ENCODE measurements around the gene AGPS.

AGPS gene

GRCh38 chr2:177557794-177558193 lies 165.2 kb downstream of the AGPS start:
- H3K27me3 ChIP-seq (ENCODE audit: insufficient read depth, poor library complexity, severe bottlenecking) = no peaks in the 10 kb centered on the region
- no peak for DNase-seq (ENCODE audit: low read depth in 1 of 2, low spot score in 1 of 2)
- no peak overlapping the region for H3K27ac ChIP-seq (replicated peaks)
- TF ChIP-seq REST (IDR thresholded peaks at IDR 0.05; ENCODE audit: insufficient replicate concordance, low read depth) = no peak
- no peak for TF ChIP-seq POLR2AphosphoS5 (IDR thresholded peaks at IDR 0.05; ENCODE audit: low read depth)
- no peak for TF ChIP-seq CTCF (IDR thresholded peaks at IDR 0.05; ENCODE audit: insufficient read depth, low read length)
- no peak for TF ChIP-seq GABPA (IDR thresholded peaks at IDR 0.05; ENCODE audit: low read depth)
- no peak overlapping the region for H3K4me3 ChIP-seq (replicated peaks; ENCODE audit: insufficient read depth, low read length)

- no peaks in the 10 kb centered on the region for H3K27me3 ChIP-seq (ENCODE audit: insufficient read depth, poor library complexity, severe bottlenecking)
- H3K27ac ChIP-seq (replicated peaks) = no peak overlapping the region
- TF ChIP-seq GABPA (IDR thresholded peaks at IDR 0.05; ENCODE audit: low read depth) (no peak), CTCF (IDR thresholded peaks at IDR 0.05; ENCODE audit: insufficient read depth, low read length) (no peak), POLR2AphosphoS5 (IDR thresholded peaks at IDR 0.05; ENCODE audit: low read depth) (no peak), SPI1 (IDR thresholded peaks at IDR 0.05; ENCODE audit: borderline replicate concordance, low read depth) (no peak), REST (IDR thresholded peaks at IDR 0.05; ENCODE audit: insufficient replicate concordance, low read depth) (no peak)
- DNase-seq (ENCODE audit: low read depth in 1 of 2, low spot score in 1 of 2) = no peak
- H3K4me3 ChIP-seq (replicated peaks; ENCODE audit: insufficient read depth, low read length) = no peak overlapping the region
Measured at GRCh38 chr2:177559638-177560037, 167.1 kb downstream of the AGPS start.

GRCh38 chr2:177568390-177568789 lies 175.8 kb downstream of the AGPS start:
- no peak overlapping the region for H3K27ac ChIP-seq (replicated peaks)
- no peak overlapping the region for H3K4me3 ChIP-seq (replicated peaks; ENCODE audit: insufficient read depth, low read length)
- TF ChIP-seq POLR2AphosphoS5 (IDR thresholded peaks at IDR 0.05; ENCODE audit: low read depth) (no peak), CTCF (IDR thresholded peaks at IDR 0.05; ENCODE audit: insufficient read depth, low read length) (no peak)
- no peak for DNase-seq (ENCODE audit: low read depth in 1 of 2, low spot score in 1 of 2)
- no peaks in the 10 kb centered on the region for H3K27me3 ChIP-seq (ENCODE audit: insufficient read depth, poor library complexity, severe bottlenecking)

- Histone ChIP-seq H3K27ac (replicated peaks) (no peak overlapping the region), H3K27me3 (ENCODE audit: insufficient read depth, poor library complexity, severe bottlenecking) (no peaks in the 10 kb centered on the region), H3K4me3 (replicated peaks; ENCODE audit: insufficient read depth, low read length) (no peak overlapping the region)
- DNase-seq (ENCODE audit: low read depth in 1 of 2, low spot score in 1 of 2) = no peak
- TF ChIP-seq GABPA (IDR thresholded peaks at IDR 0.05; ENCODE audit: low read depth) (no peak), CTCF (IDR thresholded peaks at IDR 0.05; ENCODE audit: insufficient read depth, low read length) (no peak), POLR2AphosphoS5 (IDR thresholded peaks at IDR 0.05; ENCODE audit: low read depth) (no peak), SPI1 (IDR thresholded peaks at IDR 0.05; ENCODE audit: borderline replicate concordance, low read depth) (no peak), REST (IDR thresholded peaks at IDR 0.05; ENCODE audit: insufficient replicate concordance, low read depth) (no peak)
Measured at GRCh38 chr2:177568893-177569292, 176.3 kb downstream of the AGPS start.
